GM12878 (cell line): ENCODE measurements around the gene MAD2L1BP. TPM values are rescaled to one million over a fixed set of nuclear protein-coding genes. Genes with fewer than 3 reads are reported as not detected.

Source experiments
- ATAC-seq: fragments of 200-7000 bp; cut with Tn5 transposase; 3 replicates; pipeline ENCODE4 v1.9.1; 2020; ENCODE audit warnings: mild to moderate bottlenecking, moderate library complexity
- BruUV-seq: library from RNA; stranded (reverse); fragments of 400-500 nt; replicated peaks from 2 replicates; lab custom pipeline; 2021; lab: Mats Ljungman, UMichigan
- CTCF ChIA-PET: fragments of 300-600 bp; sonication (Branson Sonifier 250); formaldehyde crosslinking; extraction: SDS; loops from one replicate; lab custom pipeline; 2021; ENCODE audit warnings: inconsistent platforms; lab: Yijun Ruan, JAX
- POLR2A ChIA-PET: fragments of 350-600 bp; formaldehyde crosslinking; extraction: SDS; loops from one replicate; lab custom pipeline; 2021; ENCODE audit warnings: inconsistent platforms; lab: Charles Lee
- RAD21 ChIA-PET: fragments of 300-600 bp; sonication (Branson Sonifier 250); formaldehyde crosslinking; loops from one replicate; lab custom pipeline; 2023; ENCODE audit warnings: antibody characterized with exemption; ENCODE audit not compliant: unreplicated experiment; lab: Charles Lee
- SMC1A ChIA-PET: fragments of 300-600 bp; sonication (Branson Sonifier 250); formaldehyde crosslinking; loops from one replicate; lab custom pipeline; 2023; ENCODE audit not compliant: unreplicated experiment, uncharacterized antibody; lab: Charles Lee
- DNase-seq: peaks from one replicate; pipeline ENCODE4 v3.0.0-alpha.2; 2011; ENCODE audit warnings: low read depth, low spot score
- FAIRE-seq: peaks from 3 replicates; lab custom pipeline; 2011; peaks lifted over from hg19 to GRCh38; lab: Jason Lieb, UNC
- H2AFZ ChIP-seq: 2 replicates; pipeline ENCODE4 v1.6.0; 2011; ENCODE audit warnings: low read depth, low read length, control low read depth; ENCODE audit not compliant: control insufficient read depth
- H3K27ac ChIP-seq: 2 replicates; pipeline ENCODE4 v1.5.1; 2011; ENCODE audit warnings: control low read depth; ENCODE audit not compliant: control insufficient read depth, insufficient read depth
- H3K27me3 ChIP-seq, 2 experiments: replicated peaks in 1 of 2; 2 replicates each; pipeline versions ENCODE4 v1.6.0 to v1.6.1; 2011; ENCODE audit warnings: low read length in 1 of 2; ENCODE audit not compliant: control insufficient read depth in 2 of 2, insufficient read depth in 2 of 2
- H3K36me3 ChIP-seq, 2 experiments: 2 replicates each; pipeline ENCODE4 v1.5.1; 2011; ENCODE audit warnings: low read length in 1 of 2; ENCODE audit not compliant: control insufficient read depth in 2 of 2, insufficient read depth in 2 of 2
- H3K4me1 ChIP-seq: 2 replicates; pipeline ENCODE4 v1.6.1; 2011; ENCODE audit warnings: mild to moderate bottlenecking, low read length, moderate library complexity, mixed read lengths; ENCODE audit not compliant: control insufficient read depth, insufficient read depth
- H3K4me2 ChIP-seq: 2 replicates; pipeline ENCODE4 v1.6.0; 2011; ENCODE audit warnings: control low read depth; ENCODE audit not compliant: control insufficient read depth, insufficient read depth
- H3K4me3 ChIP-seq: fragments of 200-600 bp; sonication (generic); 2 replicates; pipeline ENCODE4 v1.5.1; 2016
- H3K79me2 ChIP-seq: 2 replicates; pipeline ENCODE4 v1.6.0; 2011; ENCODE audit warnings: low read length; ENCODE audit not compliant: control insufficient read depth, insufficient read depth
- H3K9ac ChIP-seq: 2 replicates; pipeline ENCODE4 v1.8.0; 2011; ENCODE audit warnings: low read length, control low read depth, mixed read lengths; ENCODE audit not compliant: control insufficient read depth, insufficient read depth
- H3K9me3 ChIP-seq: replicated peaks from 3 replicates; pipeline ENCODE4 v1.5.1; 2011; ENCODE audit warnings: mild to moderate bottlenecking, low read length; ENCODE audit not compliant: control insufficient read depth, insufficient read depth
- H4K20me1 ChIP-seq: 2 replicates; pipeline ENCODE4 v1.6.0; 2011; ENCODE audit not compliant: control insufficient read depth, insufficient read depth
- BHLHE40 ChIP-seq, 2 experiments: fragments of 450-650 bp in 1 of 2; IDR thresholded peaks; 2 replicates each; pipeline ENCODE4 v1.6.1; 2011 to 2017; ENCODE audit warnings: low read depth in 2 of 2, borderline replicate concordance in 1 of 2, improper control_type of control experiment in 1 of 2, low read length in 1 of 2, mild to moderate bottlenecking in 1 of 2
- CREM ChIP-seq: IDR thresholded peaks from 2 replicates; pipeline ENCODE4 v1.6.1; 2014; ENCODE audit warnings: antibody characterized with exemption, low read depth
- EP300 ChIP-seq, 2 experiments: fragments of 150-350 bp in 1 of 2; IDR thresholded peaks; 2 replicates each; pipeline ENCODE4 v1.6.1; 2011 to 2012; ENCODE audit warnings: low read depth in 2 of 2, low read length in 2 of 2, borderline replicate concordance in 1 of 2, improper control_type of control experiment in 1 of 2, inconsistent platforms in 1 of 2; ENCODE audit not compliant: control insufficient read depth in 1 of 2
- MTA3 ChIP-seq: IDR thresholded peaks from 2 replicates; pipeline ENCODE4 v1.6.1; 2012; ENCODE audit warnings: low read length, inconsistent platforms, borderline replicate concordance
- NR2C1 ChIP-seq: fragments of 450-650 bp; IDR thresholded peaks from 2 replicates; pipeline ENCODE4 v1.6.1; 2017; ENCODE audit warnings: antibody characterized with exemption, mild to moderate bottlenecking, moderate library complexity
- PAX8 ChIP-seq: fragments of 450-650 bp; IDR thresholded peaks from 2 replicates; pipeline ENCODE4 v1.6.1; 2017; ENCODE audit warnings: mild to moderate bottlenecking, moderate library complexity
- RCOR1 ChIP-seq: conservative IDR thresholded peaks from 2 replicates; pipeline ENCODE4 v1.6.1; 2012; ENCODE audit warnings: low read depth, low read length, improper control_type of control experiment
- RFX5 ChIP-seq: IDR thresholded peaks from 2 replicates; pipeline ENCODE4 v1.6.1; 2011; ENCODE audit warnings: low read depth, low read length, improper control_type of control experiment
- SMARCA5 ChIP-seq: fragments of 450-650 bp; IDR thresholded peaks from 2 replicates; pipeline ENCODE4 v1.6.1; 2017; ENCODE audit warnings: mild to moderate bottlenecking
- SRF ChIP-seq, 2 experiments: IDR thresholded peaks; 2 replicates each; pipeline ENCODE4 v1.6.1; 2011; ENCODE audit warnings: low read depth in 2 of 2, low read length in 2 of 2, mild to moderate bottlenecking in 1 of 2, moderate library complexity in 1 of 2
- SUPT20H ChIP-seq: IDR thresholded peaks from 2 replicates; pipeline ENCODE4 v1.6.1; 2011; ENCODE audit warnings: low read depth, mild to moderate bottlenecking, low read length, moderate library complexity, borderline replicate concordance; ENCODE audit not compliant: control insufficient read depth
- ZSCAN29 ChIP-seq: fragments of 450-650 bp; IDR thresholded peaks from 2 replicates; pipeline ENCODE4 v1.6.1; 2017; ENCODE audit warnings: mild to moderate bottlenecking, moderate library complexity
- WGBS: methylation state at CpG from one replicate; pipeline ENCODE4 v1.1.6; 2016; ENCODE audit warnings: low lambda C conversion rate; ENCODE audit not compliant: insufficient replicate concordance, insufficient coverage; ENCODE audit errors: missing lambda C conversion rate; 5-methylcytosine and 5-hydroxymethylcytosine counted together
- in situ Hi-C: fragments of 300-500 bp; cut with MboI; formaldehyde crosslinking; loops from 9 replicates; pipeline ENCODE4 v1.14.3; 2018; ENCODE audit warnings: mixed read lengths
- intact Hi-C: fragments of 100-400 bp; cut with micrococcal nuclease; formaldehyde crosslinking; loops from one replicate; pipeline ENCODE4 v1.14.2; 2022; ENCODE audit not compliant: unreplicated experiment
- polyA plus RNA-seq, 11 experiments: library from polyadenylated mRNA; depleted of rRNA in 4 of 11; unstranded in 6 of 11; stranded (reverse) in 5 of 11; fragments of >200 nt; fragmentation: Nextera tagmentation in 4 of 11; fragmentation: Illumina TruSeq in 1 of 11; extraction: Ambion mirVana in 4 of 11; extraction: Trizol in 1 of 11; gene quantifications; 1 replicate in 1 of 11; 2 replicates in 10 of 11; pipeline versions ENCODE4 v1.2.1 to v1.2.3, GENCODE V29; 2011 to 2016; ENCODE audit warnings: inconsistent platforms in 2 of 11, missing spikeins in 2 of 11, low read depth in 1 of 11
- total RNA-seq, 4 experiments: library from RNA; depleted of rRNA in 3 of 4; stranded (reverse); fragments of >200 nt in 3 of 4; fragmentation: Illumina TruSeq in 1 of 4; extraction: Trizol in 1 of 4; gene quantifications; 2 replicates each; pipeline versions ENCODE4 v1.2.1 to v1.2.3, GENCODE V29; 2013 to 2021
- TF ChIP-seq, protein P1 (sequence below): fragments of 450-650 bp; IDR thresholded peaks from 2 replicates; pipeline ENCODE4 v1.6.1; 2017; ENCODE audit warnings: low read depth, mild to moderate bottlenecking, moderate library complexity
- TF ChIP-seq, protein P2 (sequence below): fragments of 450-650 bp; IDR thresholded peaks from 2 replicates; pipeline ENCODE4 v1.6.1; 2016; ENCODE audit warnings: mild to moderate bottlenecking
- TF ChIP-seq, protein P3 (sequence below): IDR thresholded peaks from 2 replicates; pipeline ENCODE4 v1.6.1; 2012; ENCODE audit warnings: mild to moderate bottlenecking, low read depth, low read length

The MAD2L1BP gene
- total and polyA plus RNA-seq, 10 of the 15 experiments (the other 5 are each of a cell fraction or from before 2014, with no cell fraction given) = 39.2 to 155 (median 60.3) TPM

DNA sequence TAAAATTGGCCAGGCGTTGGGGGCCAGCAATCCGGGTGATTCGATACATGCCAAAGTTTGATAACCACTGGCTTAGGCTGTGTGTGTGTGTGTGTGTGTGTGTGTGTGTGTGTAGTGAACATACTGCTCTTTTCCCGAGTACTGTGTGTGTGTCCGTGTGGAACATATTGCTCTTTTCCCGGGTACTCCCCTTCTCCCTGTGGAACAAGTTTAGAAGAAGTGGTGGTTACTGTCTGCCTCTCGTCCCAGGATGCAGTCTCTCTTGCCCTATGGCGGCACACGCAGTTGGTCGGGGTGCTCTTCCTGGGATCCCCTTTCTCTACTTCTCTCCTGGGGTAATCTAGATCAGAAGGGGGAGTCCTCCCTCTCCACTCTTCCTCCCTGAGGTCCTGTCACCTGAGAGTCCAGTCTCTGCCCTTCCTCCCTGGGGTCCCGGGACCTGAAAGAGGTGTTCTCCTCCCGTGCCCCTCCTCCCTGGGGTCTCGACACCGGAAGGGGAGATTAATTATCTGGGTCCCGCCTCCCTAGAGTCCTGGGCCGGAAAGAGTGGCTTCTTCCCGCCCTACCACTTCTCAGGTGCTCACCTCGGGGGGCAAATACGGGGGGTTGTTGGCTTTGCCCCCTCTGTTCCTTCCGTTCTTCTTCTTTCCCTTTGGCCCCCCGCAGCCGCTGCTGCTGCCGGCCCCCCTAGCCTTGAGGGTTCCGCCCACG is 7.1 kb upstream of the MAD2L1BP start:
- intact Hi-C loops = no loop called here
- BruUV-seq = TSS peak; percentile 76
- peak; percentile 54 for FAIRE-seq
- TF ChIP-seq BHLHE40 (IDR thresholded peaks at IDR 0.05; ENCODE audit: borderline replicate concordance in 1 of 2, low read depth in 2 of 2, low read length in 1 of 2) (peak; percentile 21 to 55; a peak in 1 of 4 replicates), NR2C1 (no peak), CREM (peak; percentile 14; the same call in 1 of the 2 replicates), EP300 (IDR thresholded peaks at IDR 0.05; ENCODE audit: borderline replicate concordance in 1 of 2, control insufficient read depth in 1 of 2, low read depth in 2 of 2, low read length in 2 of 2) (0 out of 4 replicates have a peak, but pooled peaks of 1 of the 2 experiments have one; percentile 18), PAX8 (no peak), SRF (IDR thresholded peaks at IDR 0.05; ENCODE audit: low read depth in 2 of 2, low read length in 2 of 2) (no peak), MTA3 (no peak), SUPT20H (no peak), ZSCAN29 (no peak), RFX5 (no peak), RCOR1 (0 out of 2 replicates have a peak, but pooled peaks have one; percentile 8), SMARCA5 (peak; percentile 88)
- TF ChIP-seq, protein P1, sequence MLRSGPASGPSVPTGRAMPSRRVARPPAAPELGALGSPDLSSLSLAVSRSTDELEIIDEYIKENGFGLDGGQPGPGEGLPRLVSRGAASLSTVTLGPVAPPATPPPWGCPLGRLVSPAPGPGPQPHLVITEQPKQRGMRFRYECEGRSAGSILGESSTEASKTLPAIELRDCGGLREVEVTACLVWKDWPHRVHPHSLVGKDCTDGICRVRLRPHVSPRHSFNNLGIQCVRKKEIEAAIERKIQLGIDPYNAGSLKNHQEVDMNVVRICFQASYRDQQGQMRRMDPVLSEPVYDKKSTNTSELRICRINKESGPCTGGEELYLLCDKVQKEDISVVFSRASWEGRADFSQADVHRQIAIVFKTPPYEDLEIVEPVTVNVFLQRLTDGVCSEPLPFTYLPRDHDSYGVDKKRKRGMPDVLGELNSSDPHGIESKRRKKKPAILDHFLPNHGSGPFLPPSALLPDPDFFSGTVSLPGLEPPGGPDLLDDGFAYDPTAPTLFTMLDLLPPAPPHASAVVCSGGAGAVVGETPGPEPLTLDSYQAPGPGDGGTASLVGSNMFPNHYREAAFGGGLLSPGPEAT = peak; percentile 35; the same call in 1 of the 2 replicates
- TF ChIP-seq, protein P2, sequence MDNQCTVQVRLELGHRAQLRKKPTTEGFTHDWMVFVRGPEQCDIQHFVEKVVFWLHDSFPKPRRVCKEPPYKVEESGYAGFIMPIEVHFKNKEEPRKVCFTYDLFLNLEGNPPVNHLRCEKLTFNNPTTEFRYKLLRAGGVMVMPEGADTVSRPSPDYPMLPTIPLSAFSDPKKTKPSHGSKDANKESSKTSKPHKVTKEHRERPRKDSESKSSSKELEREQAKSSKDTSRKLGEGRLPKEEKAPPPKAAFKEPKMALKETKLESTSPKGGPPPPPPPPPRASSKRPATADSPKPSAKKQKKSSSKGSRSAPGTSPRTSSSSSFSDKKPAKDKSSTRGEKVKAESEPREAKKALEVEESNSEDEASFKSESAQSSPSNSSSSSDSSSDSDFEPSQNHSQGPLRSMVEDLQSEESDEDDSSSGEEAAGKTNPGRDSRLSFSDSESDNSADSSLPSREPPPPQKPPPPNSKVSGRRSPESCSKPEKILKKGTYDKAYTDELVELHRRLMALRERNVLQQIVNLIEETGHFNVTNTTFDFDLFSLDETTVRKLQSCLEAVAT = 0 out of 2 replicates have a peak, but pooled peaks have one; percentile 48
- TF ChIP-seq, protein P3, sequence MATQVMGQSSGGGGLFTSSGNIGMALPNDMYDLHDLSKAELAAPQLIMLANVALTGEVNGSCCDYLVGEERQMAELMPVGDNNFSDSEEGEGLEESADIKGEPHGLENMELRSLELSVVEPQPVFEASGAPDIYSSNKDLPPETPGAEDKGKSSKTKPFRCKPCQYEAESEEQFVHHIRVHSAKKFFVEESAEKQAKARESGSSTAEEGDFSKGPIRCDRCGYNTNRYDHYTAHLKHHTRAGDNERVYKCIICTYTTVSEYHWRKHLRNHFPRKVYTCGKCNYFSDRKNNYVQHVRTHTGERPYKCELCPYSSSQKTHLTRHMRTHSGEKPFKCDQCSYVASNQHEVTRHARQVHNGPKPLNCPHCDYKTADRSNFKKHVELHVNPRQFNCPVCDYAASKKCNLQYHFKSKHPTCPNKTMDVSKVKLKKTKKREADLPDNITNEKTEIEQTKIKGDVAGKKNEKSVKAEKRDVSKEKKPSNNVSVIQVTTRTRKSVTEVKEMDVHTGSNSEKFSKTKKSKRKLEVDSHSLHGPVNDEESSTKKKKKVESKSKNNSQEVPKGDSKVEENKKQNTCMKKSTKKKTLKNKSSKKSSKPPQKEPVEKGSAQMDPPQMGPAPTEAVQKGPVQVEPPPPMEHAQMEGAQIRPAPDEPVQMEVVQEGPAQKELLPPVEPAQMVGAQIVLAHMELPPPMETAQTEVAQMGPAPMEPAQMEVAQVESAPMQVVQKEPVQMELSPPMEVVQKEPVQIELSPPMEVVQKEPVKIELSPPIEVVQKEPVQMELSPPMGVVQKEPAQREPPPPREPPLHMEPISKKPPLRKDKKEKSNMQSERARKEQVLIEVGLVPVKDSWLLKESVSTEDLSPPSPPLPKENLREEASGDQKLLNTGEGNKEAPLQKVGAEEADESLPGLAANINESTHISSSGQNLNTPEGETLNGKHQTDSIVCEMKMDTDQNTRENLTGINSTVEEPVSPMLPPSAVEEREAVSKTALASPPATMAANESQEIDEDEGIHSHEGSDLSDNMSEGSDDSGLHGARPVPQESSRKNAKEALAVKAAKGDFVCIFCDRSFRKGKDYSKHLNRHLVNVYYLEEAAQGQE = no peak

More for the DNA sequence above, 7.1 kb upstream of the MAD2L1BP start:
- SMC1A ChIA-PET = interaction anchor here (1.0 to 2.1 kb wide), 6 partner anchors 11 to 644 kb away, joined by 3 to 7 read pairs (median 5); partner anchors contain the start of genes PPP2R5D and RSPH9
- ATAC-seq (peak; percentile 45), DNase-seq (no peak)
- H3K9ac ChIP-seq = peak overlapping the region; percentile 64
- RAD21 ChIA-PET = interaction anchor here (1.0 to 1.9 kb wide), 8 partner anchors 28 to 445 kb away, joined by 3 to 9 read pairs (median 4); partner anchors contain the start of genes POLH and XPO5
- H3K4me2 ChIP-seq = peak overlapping the region; percentile 78
- in situ Hi-C loops = no loop called here
- no peaks in the 10 kb centered on the region for H4K20me1 ChIP-seq
- H2AFZ ChIP-seq = peak overlapping the region; percentile 61
- H3K4me1 ChIP-seq = peaks cover 20% of the 10 kb centered on the region
- POLR2A ChIA-PET = interaction anchor here (0.6 to 2.9 kb wide), 15 partner anchors 8 to 591 kb away, joined by 3 to 16 read pairs (median 7); partner anchors contain the start of genes MRPS18A, POLH, RSPH9 and VEGFA
- no peaks in the 10 kb centered on the region for H3K9me3 ChIP-seq
- H3K27ac ChIP-seq = peak overlapping the region; percentile 69
- H3K4me3 ChIP-seq = peak overlapping the region; percentile 75
- WGBS = 3% methylated on average over 23 of the region's 25 CpGs
- CTCF ChIA-PET = interaction anchor here (0.7 to 2.3 kb wide), 7 partner anchors 16 to 639 kb away, joined by 4 to 16 read pairs (median 7); partner anchors contain the start of gene RSPH9
- peaks cover 10 to 27% of the 10 kb centered on the region in 2 experiments for H3K36me3 ChIP-seq
- H3K79me2 ChIP-seq = peaks cover 22% of the 10 kb centered on the region
- no peaks in the 10 kb centered on the region for H3K27me3 ChIP-seq
